BE2C (cell line): ENCODE results near the gene COMT.

Source experiments
- DNase-seq: peaks from one replicate; pipeline ENCODE4 v3.0.0-alpha.2; 2020
- H3K27me3 ChIP-seq: fragments of 250-450 bp; sonication (Bioruptor Pico); 2 replicates; pipeline ENCODE4 v1.5.1; 2020; ENCODE audit warnings: mild to moderate bottlenecking
- H3K36me3 ChIP-seq: fragments of 250-450 bp; sonication (Bioruptor Pico); 2 replicates; pipeline ENCODE4 v1.5.1; 2020; ENCODE audit warnings: mild to moderate bottlenecking
- H3K4me1 ChIP-seq: fragments of 250-450 bp; sonication (Bioruptor Pico); 2 replicates; pipeline ENCODE4 v1.5.1; 2020
- H3K4me3 ChIP-seq: 2 replicates; pipeline ENCODE4 v1.5.1; 2011; ENCODE audit warnings: low read depth, low read length
- H3K9me3 ChIP-seq: fragments of 250-450 bp; sonication (Bioruptor Pico); 2 replicates; pipeline ENCODE4 v1.5.1; 2020
- CTCF ChIP-seq: IDR thresholded peaks from 2 replicates; pipeline ENCODE4 v1.5.1; 2012; ENCODE audit warnings: mild to moderate bottlenecking, low read depth, low read length

The COMT gene

GRCh38 chr22:20002636-20003035 is 61.1 kb downstream of the COMT start:
- Histone ChIP-seq H3K27me3 (no peaks in the 10 kb centered on the region), H3K4me1 (peaks cover 45% of the 10 kb centered on the region)
- no peak for TF ChIP-seq CTCF

GRCh38 chr22:20003304-20003703 is 61.7 kb downstream of the COMT start:
- no peaks in the 10 kb centered on the region; the same call in 1 of the 2 replicates for H3K9me3 ChIP-seq
- no peak for DNase-seq
- TF ChIP-seq CTCF, result no peak
- H3K4me1 ChIP-seq, result peaks cover 45% of the 10 kb centered on the region
- peaks cover 21% of the 10 kb centered on the region for H3K36me3 ChIP-seq
- no peaks in the 10 kb centered on the region for H3K27me3 ChIP-seq
- H3K4me3 ChIP-seq, result no peak overlapping the region

More at GRCh38 chr22:20002636-20003035, 61.1 kb downstream of the COMT start:
- peak; percentile 13 for DNase-seq
- Histone ChIP-seq H3K36me3 (peaks cover 21% of the 10 kb centered on the region), H3K9me3 (no peaks in the 10 kb centered on the region; the same call in 1 of the 2 replicates), H3K4me3 (no peak overlapping the region)

- DNase-seq, result no peak
- no peak for TF ChIP-seq CTCF
- Histone ChIP-seq H3K36me3 (peaks cover 25% of the 10 kb centered on the region), H3K9me3 (no peaks in the 10 kb centered on the region; the same call in 1 of the 2 replicates), H3K27me3 (no peaks in the 10 kb centered on the region), H3K4me3 (no peak overlapping the region), H3K4me1 (peaks cover 45% of the 10 kb centered on the region)
These were observed 62.9 kb downstream of the COMT start for GRCh38 chr22:20004464-20004863.

GRCh38 chr22:20008221-20008995 is 66.8 kb downstream of the COMT start:
- H3K9me3 ChIP-seq, result no peaks in the 10 kb centered on the region
- TF ChIP-seq CTCF, result no peak
- peak; percentile 23 for DNase-seq
- no peaks in the 10 kb centered on the region for H3K27me3 ChIP-seq
- peaks cover 60% of the 10 kb centered on the region for H3K4me1 ChIP-seq
- H3K4me3 ChIP-seq, result no peak overlapping the region
- H3K36me3 ChIP-seq, result peaks cover 16% of the 10 kb centered on the region

- peak; percentile 62 for DNase-seq
- H3K27me3 ChIP-seq, result no peaks in the 10 kb centered on the region
- H3K36me3 ChIP-seq, result peaks cover 16% of the 10 kb centered on the region
- no peak overlapping the region for H3K4me3 ChIP-seq
- peaks cover 64% of the 10 kb centered on the region for H3K4me1 ChIP-seq
- H3K9me3 ChIP-seq, result no peaks in the 10 kb centered on the region
- peak; percentile 25 for TF ChIP-seq CTCF
These were observed 67.5 kb downstream of the COMT start for GRCh38 chr22:20009018-20009491.
